ENCODE data around the gene RASA4B.

DNA sequence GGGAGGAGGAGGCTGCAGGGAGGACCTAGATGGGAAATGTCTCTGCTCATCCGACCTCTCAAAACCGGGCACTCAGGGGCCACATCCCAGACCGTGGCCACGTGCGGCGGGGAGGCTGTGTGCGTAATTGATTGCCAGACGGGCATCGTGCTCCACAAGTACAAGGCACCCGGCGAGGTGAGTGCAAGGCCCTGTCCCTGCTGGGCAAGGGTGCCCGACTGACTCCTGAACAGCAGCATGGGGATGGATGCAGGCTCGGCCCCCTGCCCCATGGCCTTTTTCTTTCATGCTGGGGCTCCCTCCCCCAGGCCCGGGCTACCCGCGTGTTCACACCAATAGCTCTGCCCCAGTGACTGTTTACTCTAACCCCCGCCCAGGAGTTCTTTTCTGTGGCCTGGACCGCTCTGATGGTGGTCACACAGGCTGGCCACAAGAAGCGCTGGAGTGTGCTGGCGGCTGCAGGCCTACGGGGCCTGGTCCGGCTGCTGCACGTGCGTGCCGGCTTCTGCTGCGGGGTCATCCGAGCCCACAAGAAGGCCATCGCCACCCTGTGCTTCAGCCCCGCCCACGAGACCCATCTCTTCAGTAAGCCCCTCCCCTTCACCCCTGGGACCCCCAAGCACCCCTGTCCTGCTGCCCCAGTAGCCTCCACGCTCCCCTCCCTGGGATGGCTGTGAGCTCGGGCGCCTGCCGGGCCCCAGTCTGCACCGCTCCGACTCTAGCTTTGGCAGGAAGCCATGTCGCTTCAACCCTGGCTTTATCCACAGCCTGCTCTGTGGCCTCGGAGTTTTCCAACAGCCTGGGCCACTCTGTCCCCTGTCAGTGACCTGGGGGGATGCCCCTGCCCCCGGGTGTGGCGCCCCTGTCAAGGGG lies 48.9 kb downstream of the RASA4B start:
- TF ChIP-seq, protein P1, sequence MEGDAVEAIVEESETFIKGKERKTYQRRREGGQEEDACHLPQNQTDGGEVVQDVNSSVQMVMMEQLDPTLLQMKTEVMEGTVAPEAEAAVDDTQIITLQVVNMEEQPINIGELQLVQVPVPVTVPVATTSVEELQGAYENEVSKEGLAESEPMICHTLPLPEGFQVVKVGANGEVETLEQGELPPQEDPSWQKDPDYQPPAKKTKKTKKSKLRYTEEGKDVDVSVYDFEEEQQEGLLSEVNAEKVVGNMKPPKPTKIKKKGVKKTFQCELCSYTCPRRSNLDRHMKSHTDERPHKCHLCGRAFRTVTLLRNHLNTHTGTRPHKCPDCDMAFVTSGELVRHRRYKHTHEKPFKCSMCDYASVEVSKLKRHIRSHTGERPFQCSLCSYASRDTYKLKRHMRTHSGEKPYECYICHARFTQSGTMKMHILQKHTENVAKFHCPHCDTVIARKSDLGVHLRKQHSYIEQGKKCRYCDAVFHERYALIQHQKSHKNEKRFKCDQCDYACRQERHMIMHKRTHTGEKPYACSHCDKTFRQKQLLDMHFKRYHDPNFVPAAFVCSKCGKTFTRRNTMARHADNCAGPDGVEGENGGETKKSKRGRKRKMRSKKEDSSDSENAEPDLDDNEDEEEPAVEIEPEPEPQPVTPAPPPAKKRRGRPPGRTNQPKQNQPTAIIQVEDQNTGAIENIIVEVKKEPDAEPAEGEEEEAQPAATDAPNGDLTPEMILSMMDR (IDR thresholded peaks at IDR 0.05; ENCODE audit: insufficient read depth, low read length, poor library complexity, severe bottlenecking) = no peak
- TF ChIP-seq EZH2phosphoT487 (conservative IDR thresholded peaks at IDR 0.05; ENCODE audit: low read length) = no peak

Measured in SU-DHL-6 (cell line).